ENCODE results near the gene CTLA4. TPM values are rescaled to one million over a fixed set of nuclear protein-coding genes. Genes with fewer than 3 reads are reported as not detected.

CTLA4 gene
- total and polyA plus RNA-seq, 2 experiments from 2014 or later, result not detected

DNA sequence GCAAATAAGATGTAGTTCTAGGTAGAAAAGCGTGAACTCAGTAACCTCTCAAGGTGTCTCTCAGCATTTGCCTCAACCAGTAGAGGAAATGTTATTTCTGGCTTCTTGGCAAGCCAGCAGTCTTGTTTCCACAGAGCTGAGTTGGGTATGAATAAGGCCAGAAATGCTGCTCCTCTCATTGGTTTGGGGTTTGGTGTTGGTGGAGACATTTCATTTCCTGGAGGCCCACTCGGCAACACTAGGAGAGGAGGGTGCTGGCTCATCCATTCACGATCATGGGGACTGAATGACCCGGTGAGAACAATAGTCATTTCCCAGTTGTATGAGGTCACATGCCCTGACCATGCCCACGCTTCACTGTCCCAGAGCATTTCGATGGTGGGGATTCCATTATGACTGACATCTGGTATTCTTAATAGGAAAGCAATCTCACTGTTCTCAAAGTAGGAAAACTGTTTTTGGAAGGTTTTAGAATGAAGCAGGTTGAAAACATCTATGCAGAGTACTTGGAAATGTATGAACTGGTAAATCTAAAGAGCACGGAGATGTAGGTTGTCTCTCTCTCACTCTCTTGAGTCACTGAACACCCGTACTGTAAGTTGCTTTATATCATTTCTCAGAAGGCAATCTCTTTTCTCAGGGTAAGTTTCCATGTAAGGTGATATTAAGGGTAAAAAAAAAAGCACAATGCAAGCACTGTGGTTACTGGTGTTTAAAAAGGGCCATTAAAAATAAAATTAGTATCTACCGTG lies 37.1 kb upstream of the CTLA4 start:
- ATAC-seq (no peak), DNase-seq (ENCODE audit: low spot score) (no peak)
- Mint-ChIP-seq H3K27me3 (ENCODE audit: insufficient read depth, low read depth, poor library complexity) (no peaks in the 10 kb centered on the region), H3K9me3 (peaks cover 2% of the 10 kb centered on the region; the same call in 1 of the 3 replicates), H3K4me3 (no peak overlapping the region), H3K36me3 (ENCODE audit: low read depth) (no peaks in the 10 kb centered on the region), H3K4me1 (peaks cover 2% of the 10 kb centered on the region; the same call in 1 of the 3 replicates), H3K27ac (no peak overlapping the region)
- no peaks in the 10 kb centered on the region for H3K27me3 ChIP-seq (ENCODE audit: insufficient read depth)
- H3K4me2 ChIP-seq, result no peak overlapping the region
- no peak overlapping the region for H2AFZ ChIP-seq
- H3K4me3 ChIP-seq, result no peak overlapping the region
- TF ChIP-seq ZNF114 (CRISPR knock-in tag; IDR thresholded peaks at IDR 0.05) (no peak), CREB1 (CRISPR knock-in tag; IDR thresholded peaks at IDR 0.05; ENCODE audit: low read depth) (no peak), POLR2AphosphoS5 (IDR thresholded peaks at IDR 0.05; ENCODE audit: low read depth) (no peak), ZNF462 (CRISPR knock-in tag; IDR thresholded peaks at IDR 0.05) (no peak), EZH2 (IDR thresholded peaks at IDR 0.05; ENCODE audit: low read depth, unreplicated experiment) (no peak), JUNB (IDR thresholded peaks at IDR 0.05; ENCODE audit: unreplicated experiment) (no peak), NANOG (IDR thresholded peaks at IDR 0.05; ENCODE audit: borderline replicate concordance) (no peak), ZNF331 (CRISPR knock-in tag; IDR thresholded peaks at IDR 0.05; ENCODE audit: low read depth) (no peak), STAT1 (IDR thresholded peaks at IDR 0.05; ENCODE audit: unreplicated experiment) (no peak), EZH2phosphoT487 (IDR thresholded peaks at IDR 0.05; ENCODE audit: unreplicated experiment) (no peak)
- TF ChIP-seq, protein P1, sequence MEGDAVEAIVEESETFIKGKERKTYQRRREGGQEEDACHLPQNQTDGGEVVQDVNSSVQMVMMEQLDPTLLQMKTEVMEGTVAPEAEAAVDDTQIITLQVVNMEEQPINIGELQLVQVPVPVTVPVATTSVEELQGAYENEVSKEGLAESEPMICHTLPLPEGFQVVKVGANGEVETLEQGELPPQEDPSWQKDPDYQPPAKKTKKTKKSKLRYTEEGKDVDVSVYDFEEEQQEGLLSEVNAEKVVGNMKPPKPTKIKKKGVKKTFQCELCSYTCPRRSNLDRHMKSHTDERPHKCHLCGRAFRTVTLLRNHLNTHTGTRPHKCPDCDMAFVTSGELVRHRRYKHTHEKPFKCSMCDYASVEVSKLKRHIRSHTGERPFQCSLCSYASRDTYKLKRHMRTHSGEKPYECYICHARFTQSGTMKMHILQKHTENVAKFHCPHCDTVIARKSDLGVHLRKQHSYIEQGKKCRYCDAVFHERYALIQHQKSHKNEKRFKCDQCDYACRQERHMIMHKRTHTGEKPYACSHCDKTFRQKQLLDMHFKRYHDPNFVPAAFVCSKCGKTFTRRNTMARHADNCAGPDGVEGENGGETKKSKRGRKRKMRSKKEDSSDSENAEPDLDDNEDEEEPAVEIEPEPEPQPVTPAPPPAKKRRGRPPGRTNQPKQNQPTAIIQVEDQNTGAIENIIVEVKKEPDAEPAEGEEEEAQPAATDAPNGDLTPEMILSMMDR (conservative IDR thresholded peaks at IDR 0.05; ENCODE audit: low read depth in 2 of 2), result no peak
- TF ChIP-seq, protein P2, sequence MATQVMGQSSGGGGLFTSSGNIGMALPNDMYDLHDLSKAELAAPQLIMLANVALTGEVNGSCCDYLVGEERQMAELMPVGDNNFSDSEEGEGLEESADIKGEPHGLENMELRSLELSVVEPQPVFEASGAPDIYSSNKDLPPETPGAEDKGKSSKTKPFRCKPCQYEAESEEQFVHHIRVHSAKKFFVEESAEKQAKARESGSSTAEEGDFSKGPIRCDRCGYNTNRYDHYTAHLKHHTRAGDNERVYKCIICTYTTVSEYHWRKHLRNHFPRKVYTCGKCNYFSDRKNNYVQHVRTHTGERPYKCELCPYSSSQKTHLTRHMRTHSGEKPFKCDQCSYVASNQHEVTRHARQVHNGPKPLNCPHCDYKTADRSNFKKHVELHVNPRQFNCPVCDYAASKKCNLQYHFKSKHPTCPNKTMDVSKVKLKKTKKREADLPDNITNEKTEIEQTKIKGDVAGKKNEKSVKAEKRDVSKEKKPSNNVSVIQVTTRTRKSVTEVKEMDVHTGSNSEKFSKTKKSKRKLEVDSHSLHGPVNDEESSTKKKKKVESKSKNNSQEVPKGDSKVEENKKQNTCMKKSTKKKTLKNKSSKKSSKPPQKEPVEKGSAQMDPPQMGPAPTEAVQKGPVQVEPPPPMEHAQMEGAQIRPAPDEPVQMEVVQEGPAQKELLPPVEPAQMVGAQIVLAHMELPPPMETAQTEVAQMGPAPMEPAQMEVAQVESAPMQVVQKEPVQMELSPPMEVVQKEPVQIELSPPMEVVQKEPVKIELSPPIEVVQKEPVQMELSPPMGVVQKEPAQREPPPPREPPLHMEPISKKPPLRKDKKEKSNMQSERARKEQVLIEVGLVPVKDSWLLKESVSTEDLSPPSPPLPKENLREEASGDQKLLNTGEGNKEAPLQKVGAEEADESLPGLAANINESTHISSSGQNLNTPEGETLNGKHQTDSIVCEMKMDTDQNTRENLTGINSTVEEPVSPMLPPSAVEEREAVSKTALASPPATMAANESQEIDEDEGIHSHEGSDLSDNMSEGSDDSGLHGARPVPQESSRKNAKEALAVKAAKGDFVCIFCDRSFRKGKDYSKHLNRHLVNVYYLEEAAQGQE (IDR thresholded peaks at IDR 0.05; ENCODE audit: unreplicated experiment), result no peak
- TF ChIP-seq, protein P3, sequence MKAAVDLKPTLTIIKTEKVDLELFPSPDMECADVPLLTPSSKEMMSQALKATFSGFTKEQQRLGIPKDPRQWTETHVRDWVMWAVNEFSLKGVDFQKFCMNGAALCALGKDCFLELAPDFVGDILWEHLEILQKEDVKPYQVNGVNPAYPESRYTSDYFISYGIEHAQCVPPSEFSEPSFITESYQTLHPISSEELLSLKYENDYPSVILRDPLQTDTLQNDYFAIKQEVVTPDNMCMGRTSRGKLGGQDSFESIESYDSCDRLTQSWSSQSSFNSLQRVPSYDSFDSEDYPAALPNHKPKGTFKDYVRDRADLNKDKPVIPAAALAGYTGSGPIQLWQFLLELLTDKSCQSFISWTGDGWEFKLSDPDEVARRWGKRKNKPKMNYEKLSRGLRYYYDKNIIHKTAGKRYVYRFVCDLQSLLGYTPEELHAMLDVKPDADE (IDR thresholded peaks at IDR 0.05), result no peak
- no peak overlapping the region for H3K27ac ChIP-seq (ENCODE audit: low read depth)
- H3K79me2 ChIP-seq (replicated peaks; ENCODE audit: insufficient read depth), result no peaks in the 10 kb centered on the region
- H3K9me2 ChIP-seq (ENCODE audit: insufficient read depth), result peaks cover 11% of the 10 kb centered on the region; the same call in 1 of the 2 replicates
- no peaks in the 10 kb centered on the region for H3K36me3 ChIP-seq (ENCODE audit: insufficient read depth)
- H3F3A ChIP-seq (replicated peaks; ENCODE audit: low read depth), result no peaks in the 10 kb centered on the region
- no peaks in the 10 kb centered on the region for H4K20me1 ChIP-seq (replicated peaks; ENCODE audit: insufficient read depth)
- H3K4me1 ChIP-seq (ENCODE audit: insufficient read depth), result peaks cover under 1% of the 10 kb centered on the region; the same call in 1 of the 2 replicates
